Measurements from ENCODE around the gene AGBL1. TPM values are rescaled to one million over a fixed set of nuclear protein-coding genes. Genes with fewer than 3 reads are reported as not detected.
"Not testable (repeated sequence)": the region's sequence is repeated elsewhere in the genome, so short reads cannot be mapped to it uniquely, and the experiment has no call there.

AGBL1 gene
- polyA plus RNA-seq, 1 donor, result 25.5 TPM

DNA sequence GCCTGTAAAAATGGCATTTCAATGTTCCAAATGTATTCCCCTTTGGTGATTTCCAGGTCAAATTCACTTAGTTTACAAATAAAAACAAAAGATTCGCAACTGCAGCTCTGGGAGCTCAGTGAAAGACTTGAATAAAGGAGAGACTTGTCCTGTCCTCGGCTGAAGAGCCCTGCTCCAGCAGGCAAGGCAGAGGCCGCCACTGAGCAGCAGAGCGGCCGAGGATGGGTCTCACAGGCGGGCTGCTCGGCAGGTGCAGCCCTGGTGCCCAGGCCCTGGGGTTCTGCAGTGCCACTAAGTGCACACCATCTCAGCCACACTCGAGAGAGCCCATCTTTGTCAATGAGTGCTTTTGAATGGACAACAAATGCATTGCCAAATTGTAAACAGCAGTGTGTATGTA, 856.2 kb downstream of the AGBL1 start:
- no peak for DNase-seq (ENCODE audit: low read depth)

DNA sequence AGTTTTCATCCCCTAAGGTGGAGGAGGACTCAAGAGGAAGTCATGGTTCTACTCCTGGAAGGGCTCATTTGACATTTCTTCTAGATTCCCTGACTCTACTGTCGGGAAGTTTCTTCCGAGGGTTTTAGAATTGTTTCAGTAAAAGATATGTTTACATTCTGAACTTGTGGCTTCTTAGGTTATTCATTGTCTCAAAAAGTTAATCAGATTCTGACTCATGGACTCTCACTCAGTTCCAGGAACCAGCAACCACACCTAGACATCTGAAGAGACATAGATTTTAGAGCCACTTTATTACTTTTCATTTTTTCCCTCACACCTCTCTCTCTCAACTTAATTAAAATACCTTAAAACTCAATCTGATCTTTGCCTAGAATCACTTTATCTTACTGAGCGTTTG, 862.6 kb downstream of the AGBL1 start:
- DNase-seq (ENCODE audit: low read depth), result no peak

DNA sequence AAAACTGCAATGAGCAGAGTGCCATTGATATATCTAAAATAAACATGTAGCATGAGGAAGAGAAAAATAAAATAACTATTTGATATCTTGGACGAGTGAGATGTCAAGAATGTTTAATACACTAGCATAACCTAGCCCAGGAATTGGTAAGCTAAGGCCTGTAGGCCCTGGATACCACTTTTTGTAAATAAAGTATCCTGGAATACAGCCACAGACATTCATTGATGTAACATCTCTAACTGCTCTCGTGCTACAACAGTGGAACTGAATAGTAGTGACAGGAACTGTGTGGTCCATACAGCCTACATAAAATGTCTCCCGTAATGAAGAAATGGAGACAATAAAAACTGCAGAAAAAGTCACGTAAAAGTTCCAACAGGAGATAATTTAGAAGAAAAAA, 869.0 kb downstream of the AGBL1 start:
- DNase-seq (ENCODE audit: low read depth), result no peak

DNA sequence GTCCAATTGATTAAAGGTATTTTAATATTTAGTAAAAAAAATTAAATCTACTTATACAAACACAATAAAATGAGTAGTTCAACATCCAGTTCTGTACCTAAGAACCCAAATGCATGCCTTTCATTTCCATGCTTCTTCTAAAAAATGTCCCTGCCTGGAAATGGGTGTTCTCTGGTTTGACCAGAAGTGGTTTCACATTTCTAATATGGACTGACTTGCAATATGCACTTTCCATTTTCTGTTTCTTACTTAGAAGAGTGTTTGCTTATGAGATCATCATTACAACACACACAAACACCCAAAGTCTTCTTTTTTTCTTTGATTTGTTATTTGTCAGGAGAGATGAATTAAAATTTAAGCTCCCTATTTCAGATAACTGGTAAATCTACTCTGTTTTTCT, 879.6 kb downstream of the AGBL1 start:
- DNase-seq (ENCODE audit: low read depth), result no peak

DNA sequence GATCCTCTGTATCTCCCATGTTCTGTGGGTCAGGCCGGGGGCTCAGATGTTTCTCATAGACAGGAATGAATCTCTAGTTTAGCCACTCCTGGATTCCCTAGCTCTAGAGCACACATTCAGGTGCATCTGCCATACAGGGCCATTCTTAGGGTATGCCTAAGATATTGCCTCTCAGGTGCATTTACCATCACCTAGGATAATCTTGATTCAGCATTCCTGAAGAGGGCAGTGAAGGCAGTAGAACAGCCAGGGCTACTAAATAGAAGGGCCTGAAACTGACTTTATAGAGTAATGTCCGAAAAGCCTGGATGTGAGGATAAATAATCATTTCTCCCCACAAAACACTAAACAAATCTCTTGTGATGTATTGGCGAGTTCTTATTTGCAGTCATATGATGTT, 882.0 kb downstream of the AGBL1 start:
- DNase-seq (ENCODE audit: low read depth), result no peak

DNA sequence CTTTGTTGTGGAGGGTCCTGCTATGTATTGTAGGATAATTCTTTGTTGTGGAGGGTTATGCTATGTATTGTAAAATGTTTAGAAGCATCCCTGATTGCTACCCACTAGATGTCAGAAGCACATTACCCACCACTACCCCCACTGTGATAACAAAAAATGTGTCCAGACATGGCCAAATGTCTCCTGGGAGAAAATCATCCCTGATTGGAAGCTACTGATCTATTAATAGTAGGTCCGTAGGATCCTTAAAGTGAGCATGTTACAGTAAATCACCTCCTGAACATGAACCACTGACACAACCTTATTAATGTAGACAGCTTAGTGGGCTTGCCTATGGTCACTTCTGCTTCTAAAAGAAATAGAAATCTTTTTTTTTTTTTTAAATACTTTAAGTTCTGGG, 884.6 kb downstream of the AGBL1 start:
- no peak for DNase-seq (ENCODE audit: low read depth)

DNA sequence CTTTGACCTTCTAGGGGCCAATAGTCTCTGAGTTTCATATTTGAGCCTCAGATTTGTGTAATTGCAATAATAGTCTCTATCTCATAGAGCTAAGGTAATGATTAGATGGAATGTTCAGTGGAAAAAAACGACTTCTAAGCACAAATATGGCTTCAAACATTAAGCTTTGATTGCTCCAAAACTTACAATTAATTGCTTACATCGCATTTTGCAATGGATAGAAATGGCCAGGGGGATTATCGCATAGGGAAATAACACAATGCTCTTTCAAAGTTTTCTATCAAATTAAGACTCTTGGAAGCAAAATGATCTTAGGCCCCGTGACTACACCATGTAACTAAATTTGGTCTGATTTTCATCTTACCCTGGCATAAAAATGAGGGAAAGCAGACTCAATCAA, 888.6 kb downstream of the AGBL1 start:
- no peak for DNase-seq (ENCODE audit: low read depth)

DNA sequence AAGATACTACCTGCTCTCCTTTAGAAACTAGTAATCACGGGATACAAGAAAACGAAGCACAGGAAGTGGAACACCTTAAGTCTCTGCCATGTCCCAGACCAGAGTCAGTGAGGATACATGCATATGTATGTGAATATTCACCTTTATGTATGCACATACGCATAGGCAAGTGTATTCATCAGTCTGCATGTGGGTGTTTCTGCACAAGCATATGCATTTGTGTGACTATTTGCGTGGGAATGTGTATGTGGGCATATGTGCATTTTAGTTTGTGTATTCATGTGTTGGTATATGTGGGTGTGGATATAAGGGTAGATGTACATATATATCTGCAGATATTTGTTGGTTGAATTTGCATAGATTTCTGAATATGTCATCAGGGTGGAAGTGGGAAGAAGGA, 889.7 kb downstream of the AGBL1 start:
- no peak for DNase-seq (ENCODE audit: low read depth)

DNA sequence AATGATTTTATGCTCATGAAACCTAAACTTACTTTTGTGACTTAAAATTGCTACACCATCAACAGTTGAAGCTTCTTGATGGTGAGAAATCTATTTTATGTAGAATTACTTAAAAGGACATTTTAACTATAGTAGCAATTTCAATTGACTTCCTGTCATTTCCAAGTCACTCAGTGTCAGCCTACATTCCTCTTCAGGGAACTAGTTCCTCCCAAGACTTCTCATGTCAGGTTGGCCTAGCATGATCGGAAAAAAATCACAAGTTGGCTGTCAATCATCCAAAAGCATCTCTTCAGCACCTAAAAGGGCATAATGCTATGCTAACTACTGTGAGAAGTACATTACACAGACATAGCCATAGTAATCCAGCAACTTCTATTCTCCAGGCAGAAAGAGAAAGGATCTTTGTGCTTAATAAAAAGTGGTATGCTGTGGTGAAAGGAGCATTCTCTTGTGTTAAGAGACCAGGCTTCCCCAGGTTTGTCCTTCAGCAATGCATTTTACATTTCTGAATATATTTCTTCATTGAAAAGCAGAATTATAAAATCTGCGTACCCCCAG, 893.7 kb downstream of the AGBL1 start:
- no peak for DNase-seq (ENCODE audit: low read depth)

DNA sequence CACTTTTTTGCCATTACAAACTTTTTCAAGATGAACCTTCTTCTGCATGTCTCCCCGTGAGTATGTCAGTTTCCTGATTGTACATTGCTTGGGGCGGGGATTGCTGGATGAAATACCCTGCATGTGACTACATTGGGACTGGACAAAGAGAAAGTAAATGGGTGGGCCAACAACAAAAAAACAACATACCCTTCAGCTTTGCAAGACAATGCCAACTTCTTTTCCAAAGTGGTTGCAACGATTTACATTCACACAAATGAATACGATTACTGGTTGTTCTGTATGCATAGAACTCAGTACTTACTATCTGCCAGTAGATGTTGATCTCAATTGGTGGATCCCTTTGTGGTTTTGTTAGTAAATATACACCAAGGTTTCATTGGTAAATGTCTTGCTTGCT, 908.4 kb downstream of the AGBL1 start:
- no peak for DNase-seq (ENCODE audit: low read depth)

DNA sequence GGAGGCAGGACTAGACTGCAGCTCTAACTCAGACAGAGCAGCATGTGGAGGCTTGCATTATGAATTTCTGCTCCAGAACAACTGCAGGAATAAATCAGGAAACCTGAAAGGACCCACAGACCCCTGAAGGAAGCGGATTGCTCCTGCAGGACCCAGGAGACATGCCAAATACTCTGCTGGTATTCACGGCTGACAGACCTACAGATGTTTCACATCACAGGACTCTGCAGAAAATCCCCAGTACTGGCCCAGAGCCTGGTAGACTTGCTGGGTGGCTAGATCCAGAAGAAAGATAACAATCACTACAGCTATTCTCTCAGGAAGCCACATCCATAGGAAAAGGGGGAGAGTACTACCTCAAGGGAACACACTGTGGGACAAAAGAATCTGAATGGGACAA, 942.1 kb downstream of the AGBL1 start:
- no peak for DNase-seq (ENCODE audit: low read depth)

DNA sequence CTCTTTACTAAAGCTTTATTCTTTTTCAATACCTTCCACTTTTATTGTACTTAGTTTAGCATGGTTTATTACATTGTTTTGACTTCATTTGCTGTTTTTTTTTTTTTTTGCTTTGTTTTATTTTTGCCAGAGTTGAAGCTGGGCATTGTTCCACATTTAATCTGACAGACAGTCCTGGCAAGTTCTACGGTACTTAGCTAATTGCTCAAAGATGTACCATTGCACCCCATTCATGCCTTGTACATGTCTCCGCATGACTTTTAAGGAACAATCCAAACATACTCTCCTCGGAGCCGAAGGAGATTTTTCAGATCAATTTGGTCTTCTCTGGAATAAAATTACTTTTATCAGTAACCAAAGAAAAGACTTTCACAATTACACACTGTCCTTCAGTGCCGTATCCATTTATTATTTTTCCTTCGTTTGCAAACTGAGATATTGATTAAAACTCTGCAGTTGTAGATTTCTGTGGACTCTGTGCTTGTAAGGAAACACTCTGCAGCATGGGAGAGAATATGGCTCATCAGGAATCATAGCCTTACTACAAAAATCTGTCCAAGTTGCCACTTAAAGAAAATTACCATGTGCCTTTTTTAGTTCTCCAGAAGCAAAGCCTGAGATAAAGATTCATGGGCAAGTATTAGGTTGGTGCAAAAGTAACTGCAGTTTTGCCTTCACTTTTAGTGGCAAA, 952.0 kb downstream of the AGBL1 start:
- no peak for DNase-seq (ENCODE audit: low read depth)

DNA sequence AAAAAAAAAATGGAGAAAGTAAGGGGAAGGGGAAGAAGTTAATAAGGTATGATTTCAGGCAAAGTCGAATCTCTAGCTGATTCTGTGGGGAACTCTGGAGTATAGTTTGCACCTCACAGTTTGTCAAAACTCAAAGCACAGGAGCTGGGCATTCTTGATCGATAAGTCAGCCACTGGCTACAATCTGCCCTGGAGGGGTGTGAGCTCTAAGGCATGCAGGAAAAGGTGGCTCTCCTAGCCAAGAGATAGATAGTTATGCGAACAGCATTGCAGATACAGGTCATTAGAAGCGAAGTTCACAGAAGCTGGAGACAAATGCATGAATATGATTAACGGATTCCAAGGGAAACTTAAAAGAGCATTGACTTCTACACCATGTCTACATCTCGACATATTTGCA, 952.6 kb downstream of the AGBL1 start:
- DNase-seq (ENCODE audit: low read depth), result no peak

DNA sequence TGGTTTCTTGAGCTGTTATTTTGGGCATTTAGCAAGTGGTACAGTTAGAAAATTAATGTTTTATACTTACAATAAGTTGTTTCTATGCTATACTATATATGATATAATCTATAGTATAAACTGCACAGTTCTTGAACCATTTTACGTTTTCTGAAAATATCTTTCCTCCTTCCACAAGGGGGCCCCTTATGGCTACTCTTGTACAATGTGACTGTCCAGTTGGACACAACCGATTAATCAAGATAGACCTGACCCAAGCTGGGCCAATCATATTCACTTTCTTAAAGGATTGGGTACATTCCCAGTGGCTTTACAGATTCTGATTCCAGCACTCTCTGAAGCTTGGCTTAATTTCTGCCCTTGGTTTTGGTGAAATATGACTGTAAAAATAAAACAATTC, 953.4 kb downstream of the AGBL1 start:
- DNase-seq (ENCODE audit: low read depth), result no peak

DNA sequence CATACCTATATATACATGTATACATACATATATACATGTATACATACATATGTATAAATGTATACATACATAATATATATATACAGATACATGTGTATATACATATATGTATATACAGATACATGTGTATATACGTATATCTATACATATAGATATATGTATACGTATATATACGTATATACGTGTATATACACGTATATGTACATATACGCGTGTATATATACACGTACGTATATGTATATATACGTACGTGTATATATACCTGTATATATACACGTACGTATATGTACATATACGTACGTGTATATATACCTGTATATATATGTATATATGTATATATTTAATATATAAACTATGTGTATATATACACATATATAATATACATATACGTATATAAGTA, 955.2 kb downstream of the AGBL1 start:
- DNase-seq (ENCODE audit: low read depth), result no peak

DNA sequence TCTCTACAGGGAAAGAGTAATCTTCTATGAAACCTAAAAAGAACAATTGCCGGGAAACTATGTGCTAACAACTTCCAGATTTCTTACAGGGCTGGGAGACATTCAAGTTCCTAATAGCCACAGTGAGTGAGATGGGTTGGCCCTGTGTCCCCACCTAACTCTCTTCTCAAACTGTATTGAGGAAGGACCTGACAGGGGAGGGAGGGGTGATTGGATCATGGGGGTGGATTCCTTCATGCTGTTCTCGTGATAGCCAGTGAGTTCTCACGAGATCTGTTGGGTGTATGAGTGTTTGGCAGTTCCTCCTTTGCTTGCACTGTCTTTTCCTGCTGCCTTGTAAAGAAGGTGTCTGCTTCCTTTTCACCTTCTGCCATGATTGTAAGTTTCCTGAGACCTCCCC, 958.7 kb downstream of the AGBL1 start:
- DNase-seq (ENCODE audit: low read depth), result no peak

DNA sequence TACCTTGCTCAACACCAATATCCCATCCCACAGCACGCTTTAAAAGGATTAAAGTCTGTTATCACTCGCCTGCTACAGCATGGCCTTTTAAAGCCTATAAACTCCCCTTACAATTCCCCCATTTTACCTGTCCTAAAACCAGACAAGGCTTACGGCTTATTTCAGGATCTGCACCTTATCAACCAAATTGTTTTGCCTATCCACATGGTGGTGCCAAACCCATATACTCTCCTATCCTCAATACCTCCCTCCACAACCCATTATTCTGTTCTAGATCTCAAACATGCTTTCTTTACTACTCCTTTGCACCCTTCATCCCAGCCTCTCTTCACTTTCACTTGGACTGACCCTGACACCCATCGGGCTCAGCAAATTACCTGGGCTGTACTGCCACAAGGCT, 962.9 kb downstream of the AGBL1 start:
- not testable (repeated sequence) for DNase-seq (ENCODE audit: low read depth)

DNA sequence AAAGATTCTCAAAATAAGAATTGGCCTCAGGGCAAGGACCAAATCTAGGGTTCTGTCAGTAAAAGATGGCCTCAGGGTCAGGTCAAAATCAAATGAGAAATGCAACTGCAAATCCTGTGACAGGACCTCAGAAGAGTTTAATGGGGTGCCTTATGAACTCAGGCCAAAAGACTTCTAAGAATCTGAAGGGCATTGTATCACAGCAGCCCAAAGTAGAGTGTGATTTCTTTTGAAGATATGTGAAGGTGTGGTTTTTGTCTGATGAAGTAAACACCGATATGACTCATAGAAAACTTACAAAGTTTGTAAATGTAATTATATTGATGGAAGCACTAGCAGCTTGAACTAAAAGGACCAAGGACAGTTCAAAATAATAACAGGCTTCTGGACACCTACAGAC, 966.1 kb downstream of the AGBL1 start:
- no peak for DNase-seq (ENCODE audit: low read depth)

DNA sequence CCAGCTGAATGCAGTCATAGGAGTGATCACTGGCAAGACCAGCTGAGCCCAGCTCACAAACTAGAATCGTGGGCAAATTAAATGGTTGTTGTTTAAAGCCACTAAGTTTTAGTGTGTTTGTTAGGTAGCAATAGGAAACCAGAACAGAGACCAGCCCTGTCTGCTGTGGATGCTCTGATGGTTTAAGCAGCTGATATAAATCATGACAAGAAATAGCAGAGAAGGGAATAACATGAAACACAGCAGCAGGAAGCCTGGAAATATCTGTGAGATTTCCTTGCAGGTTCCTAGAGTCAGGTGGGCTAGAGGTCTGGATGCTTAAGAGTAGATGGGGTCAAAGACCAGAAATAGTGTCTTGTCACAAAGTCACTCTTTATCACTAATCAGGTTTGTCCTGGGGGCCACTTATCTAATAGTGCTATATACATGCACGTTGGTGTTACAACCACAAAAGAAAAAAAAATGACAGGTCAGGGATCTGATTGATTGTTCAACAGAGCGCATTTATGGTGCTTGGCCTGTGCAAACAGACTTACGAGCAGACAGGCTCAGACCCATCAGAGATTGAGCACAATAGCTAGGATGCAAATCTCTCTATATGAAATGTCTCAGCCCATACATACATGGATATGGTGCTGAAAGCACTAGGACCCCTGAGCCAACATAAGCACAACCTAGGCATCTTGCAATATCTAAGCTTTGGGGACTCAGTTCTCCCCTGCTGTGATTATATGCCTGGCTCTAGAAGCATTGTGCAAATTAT, 967.7 kb downstream of the AGBL1 start:
- no peak for DNase-seq (ENCODE audit: low read depth)

Measured in forelimb muscle (tissue), 1 donor.